ENCODE data around the gene PPP1R13B.

PPP1R13B gene

DNA sequence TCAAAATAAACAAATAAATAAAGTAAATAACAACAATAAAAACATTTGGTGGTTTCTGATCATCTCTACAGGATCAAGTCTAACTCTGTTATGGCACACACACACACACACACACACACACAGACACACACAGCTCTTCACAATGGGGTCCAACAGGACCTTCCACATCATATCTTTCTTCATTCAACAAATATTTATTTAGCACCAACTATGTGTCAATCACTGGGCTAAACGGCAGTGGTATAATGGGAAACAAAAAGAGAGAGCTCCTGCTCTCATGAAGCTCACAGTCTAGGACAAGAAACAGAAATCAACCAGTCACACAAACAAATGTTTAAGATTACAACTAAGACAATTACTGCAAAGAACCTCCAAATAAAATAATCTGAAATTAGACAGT, 9.3 kb downstream of the PPP1R13B start:
- Histone ChIP-seq H3K36me3 (replicated peaks; ENCODE audit: low read depth, low read length) (no peaks in the 10 kb centered on the region), H3K27ac (ENCODE audit: low read length) (no peak overlapping the region), H3K4me1 (ENCODE audit: low read length) (no peaks in the 10 kb centered on the region), H4K20me1 (ENCODE audit: insufficient read depth, low read length) (no peaks in the 10 kb centered on the region), H3K9me3 (ENCODE audit: insufficient read depth, low read length) (no peaks in the 10 kb centered on the region), H3K27me3 (ENCODE audit: low read depth, low read length) (no peaks in the 10 kb centered on the region), H3K4me2 (ENCODE audit: low read length) (no peak overlapping the region), H2AFZ (ENCODE audit: low read depth, low read length) (no peak overlapping the region), H3K79me2 (ENCODE audit: low read length) (no peaks in the 10 kb centered on the region), H3K9ac (ENCODE audit: low read length) (no peak overlapping the region), H3K4me3 (ENCODE audit: low read length) (no peak overlapping the region)
- no peak for TF ChIP-seq EZH2phosphoT487 (IDR thresholded peaks at IDR 0.05; ENCODE audit: low read depth)
- TF ChIP-seq, protein P1, sequence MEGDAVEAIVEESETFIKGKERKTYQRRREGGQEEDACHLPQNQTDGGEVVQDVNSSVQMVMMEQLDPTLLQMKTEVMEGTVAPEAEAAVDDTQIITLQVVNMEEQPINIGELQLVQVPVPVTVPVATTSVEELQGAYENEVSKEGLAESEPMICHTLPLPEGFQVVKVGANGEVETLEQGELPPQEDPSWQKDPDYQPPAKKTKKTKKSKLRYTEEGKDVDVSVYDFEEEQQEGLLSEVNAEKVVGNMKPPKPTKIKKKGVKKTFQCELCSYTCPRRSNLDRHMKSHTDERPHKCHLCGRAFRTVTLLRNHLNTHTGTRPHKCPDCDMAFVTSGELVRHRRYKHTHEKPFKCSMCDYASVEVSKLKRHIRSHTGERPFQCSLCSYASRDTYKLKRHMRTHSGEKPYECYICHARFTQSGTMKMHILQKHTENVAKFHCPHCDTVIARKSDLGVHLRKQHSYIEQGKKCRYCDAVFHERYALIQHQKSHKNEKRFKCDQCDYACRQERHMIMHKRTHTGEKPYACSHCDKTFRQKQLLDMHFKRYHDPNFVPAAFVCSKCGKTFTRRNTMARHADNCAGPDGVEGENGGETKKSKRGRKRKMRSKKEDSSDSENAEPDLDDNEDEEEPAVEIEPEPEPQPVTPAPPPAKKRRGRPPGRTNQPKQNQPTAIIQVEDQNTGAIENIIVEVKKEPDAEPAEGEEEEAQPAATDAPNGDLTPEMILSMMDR (IDR thresholded peaks at IDR 0.05; ENCODE audit: low read depth, low read length): no peak

DNA sequence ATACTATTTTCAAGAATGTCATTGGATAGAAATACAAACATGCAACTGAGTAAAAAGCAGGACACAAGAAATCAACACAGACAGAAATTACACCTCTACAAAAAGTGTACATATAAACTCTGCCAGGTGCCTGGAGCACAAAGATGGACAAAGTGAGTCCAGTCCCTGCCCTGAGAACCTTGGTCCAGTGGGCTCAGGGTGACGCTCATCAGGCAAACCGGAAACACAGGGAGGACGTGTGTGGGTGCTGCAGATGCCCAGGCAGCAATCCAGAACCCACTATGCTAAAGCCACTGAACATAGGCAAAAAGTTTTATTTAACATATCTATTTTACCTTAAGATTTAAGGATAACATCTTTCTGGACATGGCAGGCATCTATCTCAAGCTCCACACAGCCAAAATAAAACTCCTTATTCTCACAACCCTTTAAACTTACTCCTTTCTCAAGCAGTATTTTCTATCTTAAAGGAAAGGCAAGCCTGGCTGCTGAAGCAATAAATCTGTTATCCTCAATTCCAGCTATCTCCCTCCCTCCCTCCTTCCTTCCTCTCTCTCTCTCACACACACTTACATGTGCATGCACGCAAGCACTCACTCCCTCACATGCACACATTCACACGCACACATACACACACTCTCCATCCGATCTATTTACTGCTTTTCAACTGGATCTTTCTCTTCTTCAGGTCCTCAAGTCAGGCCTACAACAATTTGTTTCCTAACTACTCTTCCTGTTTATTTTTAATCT, 10.2 kb downstream of the PPP1R13B start:
- Histone ChIP-seq H3K27ac (ENCODE audit: low read length) (no peak overlapping the region), H3K27me3 (ENCODE audit: low read depth, low read length) (no peaks in the 10 kb centered on the region), H3K9ac (ENCODE audit: low read length) (no peak overlapping the region), H3K4me3 (ENCODE audit: low read length) (no peak overlapping the region), H3K36me3 (replicated peaks; ENCODE audit: low read depth, low read length) (no peaks in the 10 kb centered on the region), H3K79me2 (ENCODE audit: low read length) (no peaks in the 10 kb centered on the region), H2AFZ (ENCODE audit: low read depth, low read length) (no peak overlapping the region), H3K4me1 (ENCODE audit: low read length) (no peaks in the 10 kb centered on the region), H4K20me1 (ENCODE audit: insufficient read depth, low read length) (no peaks in the 10 kb centered on the region), H3K4me2 (ENCODE audit: low read length) (no peak overlapping the region), H3K9me3 (ENCODE audit: insufficient read depth, low read length) (no peaks in the 10 kb centered on the region)
- TF ChIP-seq, protein P1 (IDR thresholded peaks at IDR 0.05; ENCODE audit: low read depth, low read length): no peak
- TF ChIP-seq EZH2phosphoT487 (IDR thresholded peaks at IDR 0.05; ENCODE audit: low read depth): no peak

DNA sequence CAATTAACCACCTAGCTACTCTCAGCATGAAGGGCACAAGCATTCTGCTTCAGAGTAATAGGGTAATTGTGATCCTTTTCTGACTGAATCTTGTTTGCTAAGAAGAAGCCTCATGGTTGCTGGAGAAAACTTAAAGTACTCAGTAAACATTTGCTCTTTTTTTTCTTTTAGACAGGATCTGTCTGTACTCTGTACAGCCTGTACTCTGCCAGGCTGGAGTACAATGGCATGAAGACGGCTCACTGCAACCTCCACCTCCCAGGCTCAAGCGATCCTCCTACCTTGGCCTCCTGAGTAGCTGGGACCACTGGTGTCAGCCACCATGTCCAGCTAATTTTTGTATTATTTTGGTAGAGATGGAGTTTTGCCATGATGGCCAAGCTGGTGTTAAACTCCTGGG, 12.4 kb downstream of the PPP1R13B start:
- H3K4me1 ChIP-seq (ENCODE audit: low read length): no peaks in the 10 kb centered on the region
- H3K27ac ChIP-seq (ENCODE audit: low read length): no peak overlapping the region
- H3K9me3 ChIP-seq (ENCODE audit: insufficient read depth, low read length): no peaks in the 10 kb centered on the region
- no peak overlapping the region for H3K9ac ChIP-seq (ENCODE audit: low read length)
- no peak overlapping the region for H3K4me2 ChIP-seq (ENCODE audit: low read length)
- H3K4me3 ChIP-seq (ENCODE audit: low read length): no peak overlapping the region
- H2AFZ ChIP-seq (ENCODE audit: low read depth, low read length): no peak overlapping the region
- TF ChIP-seq EZH2phosphoT487 (IDR thresholded peaks at IDR 0.05; ENCODE audit: low read depth): no peak
- TF ChIP-seq, protein P1 (IDR thresholded peaks at IDR 0.05; ENCODE audit: low read depth, low read length): no peak
- H4K20me1 ChIP-seq (ENCODE audit: insufficient read depth, low read length): no peaks in the 10 kb centered on the region
- H3K36me3 ChIP-seq (replicated peaks; ENCODE audit: low read depth, low read length): no peaks in the 10 kb centered on the region
- no peaks in the 10 kb centered on the region for H3K27me3 ChIP-seq (ENCODE audit: low read depth, low read length)
- H3K79me2 ChIP-seq (ENCODE audit: low read length): no peaks in the 10 kb centered on the region

DNA sequence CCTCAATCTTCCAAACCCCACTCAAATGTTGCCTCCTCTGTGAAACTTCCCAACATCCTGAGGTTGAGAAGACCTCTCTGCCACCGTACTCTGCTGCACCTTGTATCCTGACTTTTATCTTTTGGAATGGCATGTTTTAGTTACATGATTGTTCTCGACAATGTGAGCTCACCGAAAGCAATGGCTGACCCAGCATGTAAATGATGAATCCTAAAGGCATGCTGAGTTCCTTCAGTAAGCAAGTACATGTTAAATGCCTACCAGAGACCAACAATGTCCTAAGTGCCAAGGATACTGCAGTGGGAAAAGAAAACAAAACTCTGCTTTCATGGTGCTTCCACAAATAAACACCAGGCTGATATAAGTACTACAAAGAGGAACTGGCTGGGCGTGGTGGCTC, 13.7 kb downstream of the PPP1R13B start:
- Histone ChIP-seq H3K4me2 (ENCODE audit: low read length) (no peak overlapping the region), H3K36me3 (replicated peaks; ENCODE audit: low read depth, low read length) (no peaks in the 10 kb centered on the region), H4K20me1 (ENCODE audit: insufficient read depth, low read length) (no peaks in the 10 kb centered on the region), H3K27ac (ENCODE audit: low read length) (no peak overlapping the region), H3K79me2 (ENCODE audit: low read length) (no peaks in the 10 kb centered on the region), H3K9me3 (ENCODE audit: insufficient read depth, low read length) (no peaks in the 10 kb centered on the region), H3K9ac (ENCODE audit: low read length) (no peak overlapping the region), H2AFZ (ENCODE audit: low read depth, low read length) (no peak overlapping the region), H3K4me3 (ENCODE audit: low read length) (no peak overlapping the region), H3K27me3 (ENCODE audit: low read depth, low read length) (no peaks in the 10 kb centered on the region), H3K4me1 (ENCODE audit: low read length) (no peaks in the 10 kb centered on the region)
- TF ChIP-seq EZH2phosphoT487 (IDR thresholded peaks at IDR 0.05; ENCODE audit: low read depth): no peak
- TF ChIP-seq, protein P1 (IDR thresholded peaks at IDR 0.05; ENCODE audit: low read depth, low read length): no peak

Measured in OCI-LY3 (cell line).